Spleen (tissue), 7 donors: ENCODE results near the gene APLF.
"Not testable (repeated sequence)": the region's sequence is repeated elsewhere in the genome, so short reads cannot be mapped to it uniquely, and the experiment has no call there.

Experiments used
- CTCF ChIP-seq, 11 experiments: fragments of 200-600 bp in 7 of 11; fragments of 450-650 bp in 4 of 11; sonication (generic) in 4 of 11; IDR thresholded peaks in 8 of 11; conservative IDR thresholded peaks in 3 of 11; 1 replicate in 7 of 11; 2 replicates in 4 of 11; pipeline versions ENCODE4 v1.4.0 to v1.8.0; 2016 to 2021; ENCODE audit warnings: antibody characterized with exemption in 11 of 11, inconsistent platforms in 4 of 11, mild to moderate bottlenecking in 1 of 11
- POLR2A ChIP-seq, 3 donors: fragments of 450-650 bp; IDR thresholded peaks; one replicate each; pipeline ENCODE4 v1.5.1; 2017; ENCODE audit warnings: antibody characterized with exemption in 3 of 3, mild to moderate bottlenecking in 1 of 3
- donor health status: DM: no; HTN: no; CAD: no; lungs with moderate emphysema.
- donor health status: DM: no; HTN: no; CAD: no.
- donor health status: DM: no; HTN: no; CAD: no.

- TF ChIP-seq CTCF (IDR thresholded peaks at IDR 0.05 in 8 of 11, conservative IDR thresholded peaks at IDR 0.05 in 3 of 11); POLR2A (IDR thresholded peaks at IDR 0.05): not testable (repeated sequence)
Measured at GRCh38 chr2:68526943-68527342, 59.6 kb downstream of the APLF start.
